M059J (cell line): ENCODE results near the gene CCDC148. TPM values are rescaled to one million over a fixed set of nuclear protein-coding genes. Genes with fewer than 3 reads are reported as not detected.
"Not testable (repeated sequence)": the region's sequence is repeated elsewhere in the genome, so short reads cannot be mapped to it uniquely, and the experiment has no call there.

Experiments used
- DNase-seq: peaks from one replicate; pipeline ENCODE4 v3.0.0-alpha.2; 2012; ENCODE audit warnings: low read depth
- total RNA-seq: library from RNA; depleted of rRNA; stranded (reverse); fragments of >200 nt; shearing (Covaris generic); gene quantifications from 2 replicates; pipeline ENCODE4 v1.2.3, GENCODE V29; 2014

CCDC148 gene
- total RNA-seq, 1 experiment from 2014 or later: 0.79 TPM

DNA sequence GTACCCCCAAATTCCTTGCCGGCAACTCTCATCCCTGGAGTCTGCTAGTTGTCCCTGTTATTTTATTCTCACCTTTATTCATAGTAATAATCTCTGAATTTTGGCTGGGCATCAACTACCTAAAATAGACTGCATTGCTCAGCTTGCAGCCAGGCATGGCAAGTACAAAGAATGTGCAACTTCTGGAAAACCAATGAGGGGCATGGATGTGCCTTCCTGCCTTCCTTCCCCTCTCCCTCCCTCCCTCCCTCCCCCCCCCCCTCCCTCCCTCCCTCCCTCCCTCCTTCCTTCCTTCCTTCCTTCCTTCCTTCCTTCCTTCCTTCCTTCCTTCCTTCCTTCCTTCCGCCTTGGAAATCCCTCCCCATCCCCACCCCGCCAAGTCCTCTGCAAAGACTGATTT lies 162.8 kb downstream of the CCDC148 start:
- no peak for DNase-seq

DNA sequence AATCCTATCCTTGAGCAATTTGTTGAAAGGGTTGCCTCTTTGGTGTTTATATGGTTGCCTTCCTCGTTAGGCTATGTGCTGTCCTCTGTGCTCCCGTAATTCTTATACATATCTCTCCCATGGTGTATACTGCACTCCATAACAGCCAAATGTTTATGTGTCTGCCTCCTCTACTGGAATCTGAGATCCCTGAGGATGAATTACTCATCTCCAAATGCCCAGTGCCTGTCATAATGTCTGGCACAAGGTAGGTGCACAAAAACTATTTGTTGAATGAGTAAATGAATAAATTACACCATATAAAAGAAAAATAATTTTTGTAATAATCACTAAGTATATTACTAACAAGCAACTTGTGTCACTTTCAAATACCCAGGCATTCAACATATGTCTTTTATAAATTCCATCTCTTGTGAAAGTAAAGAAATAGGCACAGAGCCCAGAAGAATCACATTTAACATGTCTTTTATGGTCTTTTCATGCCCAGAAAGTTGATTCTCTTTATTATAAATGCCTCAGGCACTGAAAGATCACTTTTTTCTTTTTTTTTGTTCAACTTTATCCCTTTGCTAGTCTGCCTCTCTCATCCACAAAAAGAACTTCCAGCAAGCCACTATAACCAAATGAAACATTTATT lies 164.9 kb downstream of the CCDC148 start:
- DNase-seq: no peak

DNA sequence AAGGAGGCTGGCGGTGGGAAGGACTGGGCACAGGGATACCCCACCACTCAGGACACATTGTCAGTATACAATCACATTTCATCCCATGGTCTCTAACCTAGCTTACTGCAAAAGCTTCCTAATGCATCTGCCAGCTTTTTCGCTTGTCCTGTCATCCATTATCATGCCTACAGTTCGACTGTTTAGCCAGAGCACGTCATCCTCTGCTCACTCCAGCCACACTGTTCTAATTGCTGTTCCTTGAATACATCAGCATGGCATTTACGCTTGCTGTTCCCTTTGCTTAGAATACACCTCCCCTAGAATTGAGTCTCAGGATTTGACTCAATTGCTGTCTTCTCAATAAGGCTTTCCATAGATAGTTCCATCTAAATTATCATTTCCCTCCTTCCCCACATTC lies 166.3 kb downstream of the CCDC148 start:
- no peak for DNase-seq

GRCh38 chr2:158276619-158277471 lies 179.7 kb downstream of the CCDC148 start:
- DNase-seq: no peak

GRCh38 chr2:158273791-158274190 lies 182.8 kb downstream of the CCDC148 start:
- DNase-seq: no peak

DNA sequence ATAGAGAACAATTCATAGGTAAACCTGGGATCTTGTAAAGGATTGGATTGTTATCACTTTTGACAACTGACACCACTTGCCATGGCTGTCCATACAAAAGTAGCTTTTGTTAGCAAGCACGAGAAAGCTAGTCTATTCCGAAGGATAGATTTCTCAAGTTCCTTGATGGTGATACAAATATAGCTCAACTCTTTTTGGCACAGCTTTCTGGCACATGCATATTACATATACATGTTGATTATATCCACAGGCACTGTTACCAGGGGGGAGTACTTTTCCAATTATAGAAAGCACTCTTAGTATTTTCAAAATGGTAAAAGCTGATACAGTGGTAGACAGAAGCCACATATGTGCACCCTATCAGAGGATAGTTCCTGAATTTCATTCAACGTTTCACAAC lies 186.0 kb downstream of the CCDC148 start:
- DNase-seq: no peak

- no peak for DNase-seq
These were observed 187.4 kb downstream of the CCDC148 start for GRCh38 chr2:158269143-158269542.

DNA sequence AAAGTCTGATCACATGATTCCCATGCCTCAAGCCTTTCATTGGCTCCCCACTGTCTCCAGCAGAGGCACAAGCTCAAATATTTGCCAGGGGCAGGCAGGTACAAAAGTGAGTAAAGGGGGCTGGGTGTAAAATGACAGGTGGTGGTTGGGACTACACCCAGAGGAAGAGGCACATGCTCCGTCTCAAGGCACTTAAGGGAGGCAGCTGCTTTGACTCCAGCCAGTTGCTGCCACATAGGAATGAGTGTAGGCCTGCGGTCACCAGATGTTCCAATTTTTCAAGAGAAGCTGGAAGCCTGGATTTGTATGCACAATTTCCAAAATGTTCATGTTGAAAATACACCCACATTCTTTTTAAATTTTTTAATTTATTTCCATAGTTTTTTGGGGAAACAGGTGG lies 190.4 kb downstream of the CCDC148 start:
- DNase-seq: no peak

DNA sequence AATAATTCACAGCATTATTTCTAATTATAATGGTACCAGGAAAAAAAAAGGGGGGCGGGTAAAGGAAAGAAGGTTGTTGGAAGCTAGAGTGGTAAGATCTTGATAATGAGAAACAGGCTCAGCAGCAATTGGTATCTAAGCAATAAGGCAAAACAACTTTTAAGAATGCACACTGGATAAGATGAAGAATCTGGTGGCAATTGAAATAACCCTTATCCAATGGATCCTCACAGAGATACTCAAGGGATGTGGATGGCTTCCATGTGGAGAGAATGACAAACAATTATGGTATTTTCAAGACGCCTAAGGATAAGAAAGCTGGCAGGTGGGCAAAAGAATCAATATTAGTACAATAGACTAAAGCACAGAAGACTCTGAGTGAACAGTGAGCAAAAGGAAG lies 201.3 kb downstream of the CCDC148 start:
- no peak for DNase-seq

- DNase-seq: no peak
These were observed 203.4 kb downstream of the CCDC148 start for GRCh38 chr2:158253170-158253569.

GRCh38 chr2:158251356-158251755 lies 205.2 kb downstream of the CCDC148 start:
- DNase-seq: no peak

GRCh38 chr2:158243392-158243791 lies 213.2 kb downstream of the CCDC148 start:
- DNase-seq: no peak

- no peak for DNase-seq
These were observed 214.3 kb downstream of the CCDC148 start for GRCh38 chr2:158242280-158242679.

GRCh38 chr2:158240975-158241374 lies 215.6 kb downstream of the CCDC148 start:
- DNase-seq: no peak

DNA sequence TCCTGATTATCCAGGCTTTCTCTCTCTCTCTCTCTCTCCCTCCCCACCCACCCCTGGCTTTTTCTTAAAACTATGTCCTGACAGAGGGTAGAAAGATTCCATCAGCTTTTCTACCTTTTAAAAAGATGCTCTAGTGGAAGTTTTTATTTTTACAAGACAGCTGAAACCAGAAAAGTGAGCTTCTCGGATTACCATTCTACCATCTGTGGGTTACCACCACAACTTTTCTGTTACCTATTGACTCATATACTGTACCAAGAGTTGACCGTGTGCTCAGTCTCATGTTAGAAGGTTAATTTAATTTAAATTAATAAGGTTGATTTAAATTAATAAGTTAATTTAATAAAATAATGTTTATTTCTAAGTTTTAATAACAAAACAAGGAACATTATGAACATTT lies 217.3 kb downstream of the CCDC148 start:
- DNase-seq: no peak

DNA sequence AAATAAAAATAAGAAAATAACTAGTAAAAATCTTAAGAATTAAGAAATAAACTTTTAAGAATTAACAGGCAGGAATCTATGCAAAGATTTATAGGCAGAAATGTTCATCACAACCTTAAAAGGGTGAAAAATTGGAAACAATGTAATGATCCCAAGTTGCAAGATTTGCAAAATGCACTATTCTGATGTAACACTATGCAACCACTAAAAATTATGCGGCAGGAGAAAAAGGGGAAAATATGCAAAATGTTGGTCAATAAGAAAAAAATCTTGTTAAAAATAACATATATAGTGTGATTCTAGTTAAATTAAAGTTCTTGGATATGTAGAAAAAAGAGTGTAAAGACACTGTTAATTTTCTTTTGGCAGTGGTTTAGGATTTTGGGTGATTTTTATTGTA lies 222.1 kb downstream of the CCDC148 start:
- no peak for DNase-seq

DNA sequence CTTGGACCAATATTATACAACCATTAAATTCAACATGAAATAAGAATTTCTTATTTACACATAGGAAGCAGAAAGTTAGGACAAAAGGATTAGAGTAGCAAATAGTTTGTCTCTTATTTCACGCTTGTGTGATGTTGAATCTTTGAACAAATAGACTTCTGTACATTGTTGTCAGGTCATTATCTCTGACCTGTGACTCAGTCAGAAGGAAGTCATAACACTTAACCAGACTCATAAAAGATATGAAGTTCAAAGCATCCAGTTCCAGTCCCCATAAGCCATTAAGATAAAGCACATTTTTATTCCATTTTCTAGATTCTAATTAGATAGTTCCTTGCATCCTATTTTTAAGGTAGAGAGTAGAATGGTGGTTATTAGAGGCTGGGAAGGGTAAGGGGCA lies 224.1 kb downstream of the CCDC148 start:
- peak; percentile 46 for DNase-seq

- no peak for DNase-seq
These were observed 227.5 kb downstream of the CCDC148 start for GRCh38 chr2:158228943-158229508.

GRCh38 chr2:158223066-158223465 lies 233.5 kb downstream of the CCDC148 start:
- DNase-seq: not testable (repeated sequence)

DNA sequence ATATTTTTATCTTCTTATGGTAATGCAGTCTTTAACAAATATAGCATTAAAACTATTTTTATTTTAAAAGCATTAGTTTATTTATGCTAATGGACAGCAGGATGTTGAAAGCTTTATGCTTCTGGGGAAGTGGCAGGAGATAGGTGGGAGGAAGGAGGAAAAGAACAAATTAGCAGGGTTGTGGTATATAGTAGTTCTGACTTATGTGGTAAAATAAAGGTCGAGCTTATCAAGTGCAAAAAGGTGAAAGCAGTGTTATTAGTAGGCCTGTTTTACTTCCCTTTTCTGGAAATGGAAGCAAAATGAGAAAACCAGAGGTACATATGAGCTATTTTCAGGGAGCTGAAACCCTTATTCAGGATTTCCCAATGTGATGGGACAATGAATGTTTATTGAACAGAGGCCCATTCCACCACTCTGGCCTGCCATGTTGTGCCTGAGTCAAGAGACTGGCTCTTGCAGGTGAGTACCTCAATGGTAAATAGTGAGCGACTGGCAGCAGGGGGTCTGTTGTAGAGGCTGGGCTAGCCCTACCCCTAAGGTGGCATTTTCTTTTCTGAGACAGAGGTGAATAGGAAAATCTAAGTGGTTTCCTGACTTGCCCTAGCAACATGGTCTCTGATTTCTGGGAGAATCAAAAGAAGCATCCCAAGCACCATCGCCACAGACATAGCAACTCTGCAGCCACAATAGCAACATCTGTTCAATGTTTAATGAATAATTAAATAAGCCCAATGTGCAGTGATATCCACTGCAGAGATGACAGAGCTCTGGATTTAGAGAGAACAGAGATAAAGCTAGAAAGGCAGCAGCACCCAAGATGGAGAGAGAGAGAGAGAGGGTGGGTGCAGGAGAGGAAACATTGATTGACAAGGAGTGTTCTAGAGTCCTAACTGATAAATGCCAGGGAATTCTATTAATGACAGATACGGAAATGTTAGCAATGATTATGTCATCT lies 235.2 kb downstream of the CCDC148 start:
- no peak for DNase-seq

DNA sequence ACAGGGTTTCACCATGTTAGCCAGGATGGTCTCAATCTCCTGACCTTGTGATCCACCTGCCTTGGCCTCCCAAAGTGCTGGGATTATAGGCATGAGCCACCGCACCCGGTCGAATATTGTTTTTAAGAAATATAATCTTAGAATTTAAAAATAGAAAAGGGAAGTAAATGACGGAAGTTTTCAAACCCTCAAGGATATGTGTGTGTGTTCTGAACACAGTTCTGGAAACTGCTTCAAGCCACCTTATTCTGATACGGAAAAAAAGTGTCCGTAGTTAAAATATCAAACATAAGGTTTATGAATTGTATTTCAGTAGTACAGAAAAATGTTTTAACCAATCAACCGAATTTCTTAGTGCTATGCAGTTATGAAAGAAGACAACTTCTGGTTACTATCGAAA lies 239.0 kb downstream of the CCDC148 start:
- no peak for DNase-seq

- peak; percentile 38 for DNase-seq
These were observed 242.1 kb downstream of the CCDC148 start for GRCh38 chr2:158214431-158214830.
